Activated effector memory CD4-positive, alpha-beta T cell treated with Interleukin-2 at 50 U/mL for 16 hours (primary cell): ENCODE measurements around the gene GPR52.

Source experiments
- DNase-seq: peaks from one replicate; pipeline ENCODE4 v3.0.0-alpha.2; 2020

GPR52 gene

DNA sequence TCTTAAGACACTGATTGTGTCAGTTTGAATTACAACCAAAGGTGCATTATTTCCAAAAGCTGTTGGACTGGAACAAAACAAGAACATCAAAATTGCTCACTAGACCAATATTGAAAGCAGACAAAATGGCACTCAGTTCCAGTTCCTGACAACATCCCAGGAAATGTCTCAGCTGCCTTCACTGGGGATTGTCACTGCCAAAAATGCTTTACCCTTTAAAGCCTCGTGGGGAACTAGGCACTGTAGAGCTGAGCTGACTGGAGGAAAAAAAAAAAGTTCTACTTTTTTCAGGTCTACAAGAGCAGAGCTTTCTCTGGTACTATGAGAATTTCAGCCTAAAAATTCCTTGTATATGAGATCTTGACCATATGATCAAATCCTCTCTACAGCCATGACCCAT lies 21.9 kb downstream of the GPR52 start:
- no peak for DNase-seq

GRCh38 chr1:174479281-174479680 lies 31.5 kb downstream of the GPR52 start:
- DNase-seq = no peak

- no peak for DNase-seq
These were observed 32.6 kb downstream of the GPR52 start for GRCh38 chr1:174480324-174480723.

DNA sequence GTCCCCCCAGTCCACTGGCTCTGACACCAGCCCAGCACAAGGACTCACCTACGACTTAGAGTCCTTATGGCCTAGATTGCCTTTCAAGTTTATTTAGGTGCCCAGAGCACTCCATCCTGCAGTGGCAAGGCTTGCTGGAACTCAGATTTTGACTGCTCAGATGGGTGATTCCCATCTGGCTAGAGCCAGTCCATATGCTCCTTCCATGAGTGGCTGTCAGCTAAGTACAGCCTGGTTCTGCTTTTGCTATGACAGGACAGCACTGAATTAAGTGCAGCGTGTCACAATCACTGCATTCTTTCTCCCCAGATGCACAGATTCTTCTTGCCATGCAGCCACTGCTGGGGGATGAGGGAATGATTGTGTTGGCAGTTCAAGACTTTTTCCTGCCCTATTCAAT lies 43.8 kb downstream of the GPR52 start:
- no peak for DNase-seq

DNA sequence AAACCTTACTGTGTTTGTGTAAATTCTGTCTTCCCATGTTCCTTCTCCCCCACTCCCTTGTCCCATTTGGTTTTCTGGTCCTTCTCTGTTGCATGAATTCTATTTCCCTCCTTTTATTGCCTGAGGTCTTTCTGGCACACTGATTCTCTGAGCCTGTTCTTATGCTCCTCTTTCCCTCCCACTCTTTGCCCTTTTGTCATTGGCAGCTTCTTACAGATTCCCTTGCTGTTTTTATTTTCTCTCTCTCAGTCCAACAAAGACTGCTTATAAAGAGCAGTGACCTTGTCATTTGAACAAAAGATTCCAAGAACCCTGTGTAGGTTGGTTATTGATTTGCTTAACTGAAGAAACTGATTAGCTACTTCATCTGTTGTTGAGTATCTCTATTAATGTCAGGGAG lies 49.7 kb downstream of the GPR52 start:
- no peak for DNase-seq
